HEK293 (cell line): ENCODE measurements around the gene LUC7L2.
A peak's percentile ranks its signal among the peaks of the same experiment; 100 is the strongest.

Source experiments
- EGR2 ChIP-seq: fragments of 450-650 bp; formaldehyde crosslinking; IDR thresholded peaks from 2 replicates; pipeline ENCODE4 v1.5.1; 2016; ENCODE audit warnings: low read depth, missing biosample characterization, missing genetic modification characterization
- HOXA7 ChIP-seq: sonication (generic); formaldehyde crosslinking; IDR thresholded peaks from 2 replicates; pipeline ENCODE4 v1.8.1; 2022; ENCODE audit warnings: missing genetic modification reagents, borderline replicate concordance
- HOXC10 ChIP-seq: sonication (generic); formaldehyde crosslinking; IDR thresholded peaks from 2 replicates; pipeline ENCODE4 v1.8.1; 2023; ENCODE audit warnings: mild to moderate bottlenecking, missing genetic modification reagents
- IKZF3 ChIP-seq: fragments of 450-650 bp; IDR thresholded peaks from 2 replicates; pipeline ENCODE4 v1.5.0; 2018; ENCODE audit warnings: missing biosample characterization, mild to moderate bottlenecking, missing genetic modification characterization, moderate library complexity
- KLF16 ChIP-seq: fragments of 450-650 bp; formaldehyde crosslinking; IDR thresholded peaks from 2 replicates; pipeline ENCODE4 v1.5.1; 2017; ENCODE audit warnings: missing biosample characterization, missing genetic modification characterization
- KLF8 ChIP-seq: fragments of 450-650 bp; formaldehyde crosslinking; IDR thresholded peaks from 2 replicates; pipeline ENCODE4 v1.5.1; 2016; ENCODE audit warnings: missing biosample characterization, missing genetic modification characterization
- MZF1 ChIP-seq: fragments of 450-650 bp; formaldehyde crosslinking; IDR thresholded peaks from 2 replicates; pipeline ENCODE4 v1.5.1; 2017; ENCODE audit warnings: missing biosample characterization, missing genetic modification characterization, borderline replicate concordance
- OSR2 ChIP-seq: fragments of 450-650 bp; formaldehyde crosslinking; IDR thresholded peaks from 2 replicates; pipeline ENCODE4 v1.5.1; 2016; ENCODE audit warnings: missing biosample characterization, missing genetic modification characterization
- RBAK ChIP-seq: fragments of 450-650 bp; formaldehyde crosslinking; IDR thresholded peaks from 2 replicates; pipeline ENCODE4 v1.5.1; 2016; ENCODE audit warnings: missing biosample characterization, missing genetic modification characterization
- SALL2 ChIP-seq: fragments of 450-650 bp; formaldehyde crosslinking; IDR thresholded peaks from 2 replicates; pipeline ENCODE4 v1.5.0; 2017; ENCODE audit warnings: missing biosample characterization, mild to moderate bottlenecking, missing genetic modification characterization, borderline replicate concordance
- ZBTB1 ChIP-seq: fragments of 450-650 bp; formaldehyde crosslinking; IDR thresholded peaks from 2 replicates; pipeline ENCODE4 v1.5.1; 2016; ENCODE audit warnings: missing biosample characterization, missing genetic modification characterization
- ZFP37 ChIP-seq: fragments of 450-650 bp; formaldehyde crosslinking; IDR thresholded peaks from 2 replicates; pipeline ENCODE4 v1.5.1; 2016; ENCODE audit warnings: missing biosample characterization, missing genetic modification characterization
- ZNF157 ChIP-seq: fragments of 450-650 bp; formaldehyde crosslinking; IDR thresholded peaks from 2 replicates; pipeline ENCODE4 v1.5.1; 2016; ENCODE audit warnings: missing biosample characterization, missing genetic modification characterization
- ZNF169 ChIP-seq: fragments of 450-650 bp; formaldehyde crosslinking; IDR thresholded peaks from 2 replicates; pipeline ENCODE4 v1.5.1; 2016; ENCODE audit warnings: missing biosample characterization, missing genetic modification characterization
- ZNF302 ChIP-seq: fragments of 450-650 bp; formaldehyde crosslinking; IDR thresholded peaks from 2 replicates; pipeline ENCODE4 v1.5.1; 2016; ENCODE audit warnings: missing biosample characterization, missing genetic modification characterization, low read depth
- ZNF426 ChIP-seq: fragments of 450-650 bp; formaldehyde crosslinking; IDR thresholded peaks from 2 replicates; pipeline ENCODE4 v1.5.1; 2017; ENCODE audit warnings: missing biosample characterization, missing genetic modification characterization, mild to moderate bottlenecking, inconsistent platforms, moderate library complexity
- ZNF555 ChIP-seq: fragments of 450-650 bp; formaldehyde crosslinking; conservative IDR thresholded peaks from 2 replicates; pipeline ENCODE4 v1.5.1; 2017; ENCODE audit warnings: missing biosample characterization, mild to moderate bottlenecking, missing genetic modification characterization, inconsistent platforms
- ZNF629 ChIP-seq: fragments of 450-650 bp; formaldehyde crosslinking; IDR thresholded peaks from 2 replicates; pipeline ENCODE4 v1.5.1; 2017; ENCODE audit warnings: missing biosample characterization, missing genetic modification characterization
- ZNF660 ChIP-seq: fragments of 450-650 bp; IDR thresholded peaks from 2 replicates; pipeline ENCODE4 v1.5.1; 2018; ENCODE audit warnings: missing biosample characterization, mild to moderate bottlenecking, missing genetic modification characterization
- ZNF664 ChIP-seq: fragments of 450-650 bp; formaldehyde crosslinking; IDR thresholded peaks from 2 replicates; pipeline ENCODE4 v1.5.1; 2016; ENCODE audit warnings: missing biosample characterization, missing genetic modification characterization
- ZNF670 ChIP-seq: fragments of 450-650 bp; formaldehyde crosslinking; IDR thresholded peaks from 2 replicates; pipeline ENCODE4 v1.5.1; 2016; ENCODE audit warnings: missing biosample characterization, missing genetic modification characterization, low read depth
- ZNF747 ChIP-seq: fragments of 450-650 bp; formaldehyde crosslinking; IDR thresholded peaks from 2 replicates; pipeline ENCODE4 v1.5.1; 2016; ENCODE audit warnings: missing biosample characterization, missing genetic modification characterization
- ZNF843 ChIP-seq: fragments of 450-650 bp; formaldehyde crosslinking; IDR thresholded peaks from 2 replicates; pipeline ENCODE4 v1.5.1; 2016; ENCODE audit warnings: missing biosample characterization, missing genetic modification characterization
- ZSCAN16 ChIP-seq: fragments of 450-650 bp; formaldehyde crosslinking; IDR thresholded peaks from 2 replicates; pipeline ENCODE4 v1.5.1; 2016; ENCODE audit warnings: missing biosample characterization, missing genetic modification characterization
- ZSCAN30 ChIP-seq: fragments of 450-650 bp; IDR thresholded peaks from 2 replicates; pipeline ENCODE4 v1.5.1; 2018; ENCODE audit warnings: missing biosample characterization, mild to moderate bottlenecking, missing genetic modification characterization, moderate library complexity
- TF ChIP-seq, protein P1 (sequence below): fragments of 450-650 bp; formaldehyde crosslinking; IDR thresholded peaks from 2 replicates; pipeline ENCODE4 v1.5.1; 2016; ENCODE audit warnings: missing biosample characterization, missing genetic modification characterization
- TF ChIP-seq, protein P2 (sequence below): fragments of 450-650 bp; formaldehyde crosslinking; IDR thresholded peaks from 2 replicates; pipeline ENCODE4 v1.5.1; 2016; ENCODE audit warnings: missing biosample characterization, missing genetic modification characterization, low read depth
- TF ChIP-seq, protein P3 (sequence below): fragments of 450-650 bp; formaldehyde crosslinking; IDR thresholded peaks from 2 replicates; pipeline ENCODE4 v1.5.1; 2016; ENCODE audit warnings: missing biosample characterization, missing genetic modification characterization
- TF ChIP-seq, protein P4 (sequence below): fragments of 450-650 bp; formaldehyde crosslinking; IDR thresholded peaks from 2 replicates; pipeline ENCODE4 v1.5.1; 2016; ENCODE audit warnings: missing biosample characterization, missing genetic modification characterization, borderline replicate concordance
- TF ChIP-seq, protein P5 (sequence below): fragments of 450-650 bp; formaldehyde crosslinking; IDR thresholded peaks from 2 replicates; pipeline ENCODE4 v1.5.1; 2017; ENCODE audit warnings: missing biosample characterization, missing genetic modification characterization

Gene LUC7L2

DNA sequence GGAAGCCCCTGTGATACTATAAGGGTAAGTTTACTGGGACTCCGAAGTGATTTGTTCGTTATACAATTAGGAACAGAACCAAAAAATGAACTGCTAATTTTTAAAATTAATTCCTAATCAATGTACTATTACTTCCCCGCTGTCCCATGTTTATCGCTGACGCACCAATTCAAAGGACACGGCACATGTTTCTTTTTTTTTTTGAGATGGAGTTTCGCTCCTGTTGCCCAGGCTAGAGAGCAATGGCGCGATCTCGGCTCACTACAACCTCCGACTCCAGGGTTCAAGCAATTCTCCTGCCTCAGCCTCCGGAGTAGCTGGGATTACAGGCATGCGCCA lies 20.0 kb upstream of the LUC7L2 start (continued):
- TF ChIP-seq, protein P1, sequence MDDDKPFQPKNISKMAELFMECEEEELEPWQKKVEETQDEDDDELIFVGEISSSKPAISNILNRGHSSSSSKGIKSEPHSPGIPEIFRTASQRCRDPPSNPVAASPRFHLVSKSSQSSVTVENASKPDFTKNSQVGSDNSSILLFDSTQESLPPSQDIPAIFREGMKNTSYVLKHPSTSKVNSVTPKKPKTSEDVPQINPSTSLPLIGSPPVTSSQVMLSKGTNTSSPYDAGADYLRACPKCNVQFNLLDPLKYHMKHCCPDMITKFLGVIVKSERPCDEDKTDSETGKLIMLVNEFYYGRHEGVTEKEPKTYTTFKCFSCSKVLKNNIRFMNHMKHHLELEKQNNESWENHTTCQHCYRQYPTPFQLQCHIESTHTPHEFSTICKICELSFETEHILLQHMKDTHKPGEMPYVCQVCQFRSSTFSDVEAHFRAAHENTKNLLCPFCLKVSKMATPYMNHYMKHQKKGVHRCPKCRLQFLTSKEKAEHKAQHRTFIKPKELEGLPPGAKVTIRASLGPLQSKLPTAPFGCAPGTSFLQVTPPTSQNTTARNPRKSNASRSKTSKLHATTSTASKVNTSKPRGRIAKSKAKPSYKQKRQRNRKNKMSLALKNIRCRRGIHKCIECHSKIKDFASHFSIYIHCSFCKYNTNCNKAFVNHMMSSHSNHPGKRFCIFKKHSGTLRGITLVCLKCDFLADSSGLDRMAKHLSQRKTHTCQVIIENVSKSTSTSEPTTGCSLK (tag by site-specific recombination) = peak; percentile 72; the same call in 1 of the 2 replicates
- TF ChIP-seq, protein P2, sequence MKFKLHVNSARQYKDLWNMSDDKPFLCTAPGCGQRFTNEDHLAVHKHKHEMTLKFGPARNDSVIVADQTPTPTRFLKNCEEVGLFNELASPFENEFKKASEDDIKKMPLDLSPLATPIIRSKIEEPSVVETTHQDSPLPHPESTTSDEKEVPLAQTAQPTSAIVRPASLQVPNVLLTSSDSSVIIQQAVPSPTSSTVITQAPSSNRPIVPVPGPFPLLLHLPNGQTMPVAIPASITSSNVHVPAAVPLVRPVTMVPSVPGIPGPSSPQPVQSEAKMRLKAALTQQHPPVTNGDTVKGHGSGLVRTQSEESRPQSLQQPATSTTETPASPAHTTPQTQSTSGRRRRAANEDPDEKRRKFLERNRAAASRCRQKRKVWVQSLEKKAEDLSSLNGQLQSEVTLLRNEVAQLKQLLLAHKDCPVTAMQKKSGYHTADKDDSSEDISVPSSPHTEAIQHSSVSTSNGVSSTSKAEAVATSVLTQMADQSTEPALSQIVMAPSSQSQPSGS = no peak
- TF ChIP-seq KLF16 (tag by site-specific recombination) = no peak; the same call in 1 of the 2 replicates
- TF ChIP-seq EGR2 (tag by site-specific recombination) = no peak
- no peak for TF ChIP-seq ZSCAN30 (tag by site-specific recombination)
- TF ChIP-seq, protein P3, sequence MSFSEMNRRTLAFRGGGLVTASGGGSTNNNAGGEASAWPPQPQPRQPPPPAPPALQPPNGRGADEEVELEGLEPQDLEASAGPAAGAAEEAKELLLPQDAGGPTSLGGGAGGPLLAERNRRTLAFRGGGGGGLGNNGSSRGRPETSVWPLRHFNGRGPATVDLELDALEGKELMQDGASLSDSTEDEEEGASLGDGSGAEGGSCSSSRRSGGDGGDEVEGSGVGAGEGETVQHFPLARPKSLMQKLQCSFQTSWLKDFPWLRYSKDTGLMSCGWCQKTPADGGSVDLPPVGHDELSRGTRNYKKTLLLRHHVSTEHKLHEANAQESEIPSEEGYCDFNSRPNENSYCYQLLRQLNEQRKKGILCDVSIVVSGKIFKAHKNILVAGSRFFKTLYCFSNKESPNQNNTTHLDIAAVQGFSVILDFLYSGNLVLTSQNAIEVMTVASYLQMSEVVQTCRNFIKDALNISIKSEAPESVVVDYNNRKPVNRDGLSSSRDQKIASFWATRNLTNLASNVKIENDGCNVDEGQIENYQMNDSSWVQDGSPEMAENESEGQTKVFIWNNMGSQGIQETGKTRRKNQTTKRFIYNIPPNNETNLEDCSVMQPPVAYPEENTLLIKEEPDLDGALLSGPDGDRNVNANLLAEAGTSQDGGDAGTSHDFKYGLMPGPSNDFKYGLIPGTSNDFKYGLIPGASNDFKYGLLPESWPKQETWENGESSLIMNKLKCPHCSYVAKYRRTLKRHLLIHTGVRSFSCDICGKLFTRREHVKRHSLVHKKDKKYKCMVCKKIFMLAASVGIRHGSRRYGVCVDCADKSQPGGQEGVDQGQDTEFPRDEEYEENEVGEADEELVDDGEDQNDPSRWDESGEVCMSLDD (tag by site-specific recombination) = 0 out of 2 replicates have a peak, but pooled peaks have one; percentile 61
- 0 out of 2 replicates have a peak, but pooled peaks have one; percentile 14 for TF ChIP-seq MZF1 (tag by site-specific recombination)
- TF ChIP-seq ZBTB1 (tag by site-specific recombination) = no peak
- TF ChIP-seq ZNF843 (tag by site-specific recombination) = no peak
- TF ChIP-seq ZNF664 = 0 out of 2 replicates have a peak, but pooled peaks have one; percentile 8
- 0 out of 2 replicates have a peak, but pooled peaks have one; percentile 62 for TF ChIP-seq ZFP37 (tag by site-specific recombination)
- TF ChIP-seq ZNF302 (tag by site-specific recombination) = no peak
- TF ChIP-seq ZNF426 = no peak
- TF ChIP-seq RBAK = no peak
- TF ChIP-seq OSR2 (tag by site-specific recombination) = no peak
- no peak for TF ChIP-seq KLF8
- TF ChIP-seq, protein P4, sequence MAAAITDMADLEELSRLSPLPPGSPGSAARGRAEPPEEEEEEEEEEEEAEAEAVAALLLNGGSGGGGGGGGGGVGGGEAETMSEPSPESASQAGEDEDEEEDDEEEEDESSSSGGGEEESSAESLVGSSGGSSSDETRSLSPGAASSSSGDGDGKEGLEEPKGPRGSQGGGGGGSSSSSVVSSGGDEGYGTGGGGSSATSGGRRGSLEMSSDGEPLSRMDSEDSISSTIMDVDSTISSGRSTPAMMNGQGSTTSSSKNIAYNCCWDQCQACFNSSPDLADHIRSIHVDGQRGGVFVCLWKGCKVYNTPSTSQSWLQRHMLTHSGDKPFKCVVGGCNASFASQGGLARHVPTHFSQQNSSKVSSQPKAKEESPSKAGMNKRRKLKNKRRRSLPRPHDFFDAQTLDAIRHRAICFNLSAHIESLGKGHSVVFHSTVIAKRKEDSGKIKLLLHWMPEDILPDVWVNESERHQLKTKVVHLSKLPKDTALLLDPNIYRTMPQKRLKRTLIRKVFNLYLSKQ (tag by site-specific recombination) = no peak
- TF ChIP-seq ZNF629 (tag by site-specific recombination) = no peak
- TF ChIP-seq HOXC10 (CRISPR knock-in tag) = no peak
- TF ChIP-seq SALL2 (tag by site-specific recombination) = no peak
- TF ChIP-seq ZNF555 = no peak
- no peak for TF ChIP-seq ZNF747 (tag by site-specific recombination)
- TF ChIP-seq, protein P5, sequence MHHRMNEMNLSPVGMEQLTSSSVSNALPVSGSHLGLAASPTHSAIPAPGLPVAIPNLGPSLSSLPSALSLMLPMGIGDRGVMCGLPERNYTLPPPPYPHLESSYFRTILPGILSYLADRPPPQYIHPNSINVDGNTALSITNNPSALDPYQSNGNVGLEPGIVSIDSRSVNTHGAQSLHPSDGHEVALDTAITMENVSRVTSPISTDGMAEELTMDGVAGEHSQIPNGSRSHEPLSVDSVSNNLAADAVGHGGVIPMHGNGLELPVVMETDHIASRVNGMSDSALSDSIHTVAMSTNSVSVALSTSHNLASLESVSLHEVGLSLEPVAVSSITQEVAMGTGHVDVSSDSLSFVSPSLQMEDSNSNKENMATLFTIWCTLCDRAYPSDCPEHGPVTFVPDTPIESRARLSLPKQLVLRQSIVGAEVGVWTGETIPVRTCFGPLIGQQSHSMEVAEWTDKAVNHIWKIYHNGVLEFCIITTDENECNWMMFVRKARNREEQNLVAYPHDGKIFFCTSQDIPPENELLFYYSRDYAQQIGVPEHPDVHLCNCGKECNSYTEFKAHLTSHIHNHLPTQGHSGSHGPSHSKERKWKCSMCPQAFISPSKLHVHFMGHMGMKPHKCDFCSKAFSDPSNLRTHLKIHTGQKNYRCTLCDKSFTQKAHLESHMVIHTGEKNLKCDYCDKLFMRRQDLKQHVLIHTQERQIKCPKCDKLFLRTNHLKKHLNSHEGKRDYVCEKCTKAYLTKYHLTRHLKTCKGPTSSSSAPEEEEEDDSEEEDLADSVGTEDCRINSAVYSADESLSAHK (tag by site-specific recombination) = no peak
- TF ChIP-seq ZNF660 (tag by site-specific recombination) = no peak
- TF ChIP-seq HOXA7 (CRISPR knock-in tag) = no peak
- TF ChIP-seq ZNF670 (tag by site-specific recombination) = no peak
- TF ChIP-seq ZSCAN16 (tag by site-specific recombination) = no peak
- no peak for TF ChIP-seq ZNF157 (tag by site-specific recombination)
- no peak for TF ChIP-seq ZNF169 (tag by site-specific recombination)
- TF ChIP-seq IKZF3 (tag by site-specific recombination) = no peak
